PC-3 (cell line): ENCODE results near the gene PF4V1. TPM values are rescaled to one million over a fixed set of nuclear protein-coding genes. Genes with fewer than 3 reads are reported as not detected.

ENCODE experiments used
- ATAC-seq: fragments of 200-7000 bp; cut with Tn5 transposase; 2 replicates; pipeline ENCODE4 v1.9.1; 2020; ENCODE audit warnings: mild to moderate bottlenecking, moderate library complexity
- BruUV-seq: library from RNA; stranded (reverse); fragments of 400-500 nt; replicated peaks from 2 replicates; lab custom pipeline; 2021; lab: Mats Ljungman, UMichigan
- CTCF ChIA-PET: fragments of 300-600 bp; sonication (Branson Sonifier 250); formaldehyde crosslinking; loops from one replicate; lab custom pipeline; 2022; ENCODE audit warnings: antibody characterized with exemption; lab: Charles Lee
- POLR2A ChIA-PET: fragments of 300-600 bp; sonication (Branson Sonifier 250); formaldehyde crosslinking; loops from one replicate; lab custom pipeline; 2022; ENCODE audit warnings: antibody characterized with exemption; ENCODE audit not compliant: unreplicated experiment; lab: Charles Lee
- DNase-seq: peaks from one replicate; pipeline ENCODE4 v3.0.0-alpha.2; 2015
- H2AFZ ChIP-seq: fragments of 300-600 bp; sonication (generic); 2 replicates; pipeline ENCODE4 v1.6.0; 2016; ENCODE audit warnings: antibody characterized with exemption, low read length
- H3F3A ChIP-seq: fragments of 300-600 bp; sonication (generic); one replicate; pipeline ENCODE4 v1.6.0; 2017; ENCODE audit warnings: antibody characterized with exemption, low read length, control low read depth, mild to moderate bottlenecking; ENCODE audit not compliant: unreplicated experiment
- H3K27ac ChIP-seq: fragments of 300-600 bp; sonication (generic); 2 replicates; pipeline ENCODE4 v1.5.1; 2016; ENCODE audit warnings: mild to moderate bottlenecking, low read length
- H3K27me3 ChIP-seq: fragments of 300-600 bp; sonication (generic); 2 replicates; pipeline ENCODE4 v1.6.1; 2016; ENCODE audit warnings: low read length, mixed read lengths
- H3K36me3 ChIP-seq: fragments of 300-600 bp; sonication (generic); 2 replicates; pipeline ENCODE4 v1.6.1; 2016; ENCODE audit warnings: low read depth, mixed run types, low read length, mixed read lengths
- H3K4me1 ChIP-seq: fragments of 300-600 bp; sonication (generic); 2 replicates; pipeline ENCODE4 v1.5.1; 2016; ENCODE audit warnings: low read length; ENCODE audit not compliant: insufficient read depth
- H3K4me2 ChIP-seq: fragments of 300-600 bp; sonication (generic); 2 replicates; pipeline ENCODE4 v1.6.0; 2016; ENCODE audit warnings: low read length
- H3K4me3 ChIP-seq: fragments of 300-600 bp; sonication (generic); 2 replicates; pipeline ENCODE4 v1.5.1; 2016; ENCODE audit warnings: mild to moderate bottlenecking, low read length, mixed read lengths
- H3K79me2 ChIP-seq: fragments of 300-600 bp; sonication (generic); 2 replicates; pipeline ENCODE4 v1.6.1; 2017; ENCODE audit warnings: low read length, mixed read lengths
- H3K9ac ChIP-seq: fragments of 300-600 bp; sonication (generic); 2 replicates; pipeline ENCODE4 v1.6.0; 2016; ENCODE audit warnings: mild to moderate bottlenecking, low read length
- H3K9me2 ChIP-seq: fragments of 300-600 bp; sonication (generic); replicated peaks from 2 replicates; pipeline ENCODE4 v1.6.1; 2016; ENCODE audit warnings: mixed run types, low read length, mixed read lengths
- H3K9me3 ChIP-seq: fragments of 300-600 bp; sonication (generic); 2 replicates; pipeline ENCODE4 v1.6.1; 2016; ENCODE audit warnings: low read length, mixed read lengths
- H4K20me1 ChIP-seq: fragments of 300-600 bp; sonication (generic); 2 replicates; pipeline ENCODE4 v1.6.1; 2016; ENCODE audit warnings: low read length, mixed read lengths
- EZH2 ChIP-seq: fragments of 300-600 bp; sonication (generic); IDR thresholded peaks from one replicate; pipeline ENCODE4 v1.6.1; 2017; ENCODE audit warnings: antibody characterized with exemption, mild to moderate bottlenecking, low read length; ENCODE audit not compliant: unreplicated experiment
- EZH2phosphoT487 ChIP-seq: fragments of 300-600 bp; sonication (generic); IDR thresholded peaks from 2 replicates; pipeline ENCODE4 v1.6.1; 2018; ENCODE audit warnings: mild to moderate bottlenecking, antibody characterized with exemption, low read length, borderline replicate concordance
- intact Hi-C: fragments of 100-400 bp; cut with micrococcal nuclease; formaldehyde crosslinking; loops from 2 replicates; pipeline ENCODE4 v1.9.0; 2023
- total RNA-seq: library from RNA; depleted of rRNA; stranded (reverse); fragments of >200 nt; gene quantifications from 2 replicates; pipeline ENCODE4 v1.2.3, GENCODE V29; 2014
- TF ChIP-seq, protein P1 (sequence below): fragments of 300-600 bp; sonication (generic); conservative IDR thresholded peaks from 2 replicates; pipeline ENCODE4 v1.5.1; 2017; ENCODE audit warnings: antibody characterized with exemption, low read depth, mild to moderate bottlenecking, low read length

The PF4V1 gene
- total RNA-seq, 1 experiment from 2014 or later = not detected

DNA sequence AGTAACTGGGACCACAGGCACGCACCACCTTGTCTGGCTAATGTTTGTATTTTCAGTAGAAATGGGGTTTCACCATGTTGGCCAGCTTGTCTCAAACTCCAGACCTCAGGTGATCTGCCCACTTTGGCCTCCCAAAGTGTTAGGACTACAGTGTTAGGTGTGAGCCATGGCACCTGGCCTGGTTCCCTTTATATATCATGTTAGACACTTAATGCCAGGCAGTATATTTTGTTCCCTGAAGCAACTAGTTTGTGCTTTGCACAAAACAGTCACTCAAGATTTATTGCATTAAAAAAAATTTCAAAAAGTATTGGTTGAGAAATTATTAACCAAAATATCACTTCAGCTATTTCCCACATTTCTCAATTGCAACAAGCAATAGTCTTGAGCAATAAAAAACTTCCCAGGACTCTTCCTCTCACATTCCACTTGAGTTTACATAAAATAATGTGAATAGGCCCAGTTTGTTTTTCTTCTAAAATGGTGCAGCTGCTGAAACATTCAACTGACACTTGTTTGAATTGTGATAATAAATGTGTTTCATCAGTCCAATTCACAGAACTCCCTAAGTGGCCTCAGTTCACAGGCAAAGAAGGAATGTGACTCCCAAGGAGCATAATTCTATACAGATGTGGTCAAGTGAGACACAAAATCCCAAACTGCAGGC lies 38.8 kb downstream of the PF4V1 start:
- H3K9me2 ChIP-seq = 0 out of 2 replicates have a peak, but pooled peaks cover 4% of the 10 kb centered on the region
- ChIA-PET CTCF (no interaction called here), POLR2A (no interaction called here)
- intact Hi-C loops = loop anchor here (2.0 kb wide), 1 partner anchor 25 kb away; no protein-coding TSS in a partner anchor
- H4K20me1 ChIP-seq = no peaks in the 10 kb centered on the region
- H3F3A ChIP-seq = no peaks in the 10 kb centered on the region
- H3K27me3 ChIP-seq = no peaks in the 10 kb centered on the region
- ATAC-seq (no peak), DNase-seq (no peak)
- no peak overlapping the region for H3K4me3 ChIP-seq
- no peak for TF ChIP-seq EZH2phosphoT487
- no peak for TF ChIP-seq EZH2
- no peak overlapping the region for H2AFZ ChIP-seq
- no TSS peak for BruUV-seq
- no peaks in the 10 kb centered on the region for H3K36me3 ChIP-seq
- H3K27ac ChIP-seq = no peak overlapping the region
- no peaks in the 10 kb centered on the region for H3K9me3 ChIP-seq
- no peak overlapping the region for H3K9ac ChIP-seq
- H3K79me2 ChIP-seq = no peaks in the 10 kb centered on the region
- peaks cover 28% of the 10 kb centered on the region for H3K4me1 ChIP-seq
- H3K4me2 ChIP-seq = no peak overlapping the region

- ChIA-PET CTCF (no interaction called here), POLR2A (no interaction called here)
- no peak overlapping the region for H3K9ac ChIP-seq
- no peak overlapping the region for H3K4me2 ChIP-seq
- H3K9me3 ChIP-seq = no peaks in the 10 kb centered on the region
- ATAC-seq (no peak), DNase-seq (no peak)
- H3K36me3 ChIP-seq = no peaks in the 10 kb centered on the region
- H3K27ac ChIP-seq = no peak overlapping the region
- 0 out of 2 replicates have a peak, but pooled peaks cover 4% of the 10 kb centered on the region for H3K9me2 ChIP-seq
- H3F3A ChIP-seq = no peaks in the 10 kb centered on the region
- BruUV-seq = no TSS peak
- H3K4me1 ChIP-seq = peaks cover 25% of the 10 kb centered on the region
- TF ChIP-seq EZH2phosphoT487 = no peak
- TF ChIP-seq, protein P1, sequence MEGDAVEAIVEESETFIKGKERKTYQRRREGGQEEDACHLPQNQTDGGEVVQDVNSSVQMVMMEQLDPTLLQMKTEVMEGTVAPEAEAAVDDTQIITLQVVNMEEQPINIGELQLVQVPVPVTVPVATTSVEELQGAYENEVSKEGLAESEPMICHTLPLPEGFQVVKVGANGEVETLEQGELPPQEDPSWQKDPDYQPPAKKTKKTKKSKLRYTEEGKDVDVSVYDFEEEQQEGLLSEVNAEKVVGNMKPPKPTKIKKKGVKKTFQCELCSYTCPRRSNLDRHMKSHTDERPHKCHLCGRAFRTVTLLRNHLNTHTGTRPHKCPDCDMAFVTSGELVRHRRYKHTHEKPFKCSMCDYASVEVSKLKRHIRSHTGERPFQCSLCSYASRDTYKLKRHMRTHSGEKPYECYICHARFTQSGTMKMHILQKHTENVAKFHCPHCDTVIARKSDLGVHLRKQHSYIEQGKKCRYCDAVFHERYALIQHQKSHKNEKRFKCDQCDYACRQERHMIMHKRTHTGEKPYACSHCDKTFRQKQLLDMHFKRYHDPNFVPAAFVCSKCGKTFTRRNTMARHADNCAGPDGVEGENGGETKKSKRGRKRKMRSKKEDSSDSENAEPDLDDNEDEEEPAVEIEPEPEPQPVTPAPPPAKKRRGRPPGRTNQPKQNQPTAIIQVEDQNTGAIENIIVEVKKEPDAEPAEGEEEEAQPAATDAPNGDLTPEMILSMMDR = no peak
- TF ChIP-seq EZH2 = no peak
- H3K79me2 ChIP-seq = no peaks in the 10 kb centered on the region
- no peaks in the 10 kb centered on the region for H4K20me1 ChIP-seq
- H2AFZ ChIP-seq = no peak overlapping the region
- no peaks in the 10 kb centered on the region for H3K27me3 ChIP-seq
- no peak overlapping the region for H3K4me3 ChIP-seq
- intact Hi-C loops = no loop called here
Observed at GRCh38 chr4:73892966-73893365, 39.9 kb downstream of the PF4V1 start.

- no TSS peak for BruUV-seq
- ATAC-seq (no peak), DNase-seq (no peak)
- H3K9ac ChIP-seq = no peak overlapping the region
- no peaks in the 10 kb centered on the region for H3K9me3 ChIP-seq
- CTCF ChIA-PET = no interaction called here
- no peak overlapping the region for H2AFZ ChIP-seq
- no peak overlapping the region for H3K4me2 ChIP-seq
- no peak overlapping the region for H3K27ac ChIP-seq
- H3K27me3 ChIP-seq = no peaks in the 10 kb centered on the region
- H3K4me1 ChIP-seq = peaks cover 25% of the 10 kb centered on the region
- H3K36me3 ChIP-seq = no peaks in the 10 kb centered on the region
- H4K20me1 ChIP-seq = no peaks in the 10 kb centered on the region
- no peak for TF ChIP-seq EZH2phosphoT487
- no peak for TF ChIP-seq EZH2
- TF ChIP-seq, protein P1 = no peak
- H3K9me2 ChIP-seq = 0 out of 2 replicates have a peak, but pooled peaks cover 4% of the 10 kb centered on the region
- H3K4me3 ChIP-seq = no peak overlapping the region
- H3K79me2 ChIP-seq = no peaks in the 10 kb centered on the region
- POLR2A ChIA-PET = interaction anchor here (0.7 kb wide), 1 partner anchor 263 kb away, joined by 6 read pairs; no protein-coding TSS in a partner anchor
- H3F3A ChIP-seq = no peaks in the 10 kb centered on the region
- intact Hi-C loops = no loop called here
Observed at GRCh38 chr4:73894001-73894400, 40.9 kb downstream of the PF4V1 start.
